Upper lobe of right lung (tissue), 1 donor: ENCODE results near the gene KCNT1. TPM values are rescaled to one million over a fixed set of nuclear protein-coding genes. Genes with fewer than 3 reads are reported as not detected.

Experiments
- ATAC-seq: fragments of 200-7000 bp; cut with Tn5 transposase; one replicate; pipeline ENCODE4 v1.9.1; 2020; ENCODE audit warnings: mild to moderate bottlenecking, moderate library complexity
- DNase-seq: peaks from one replicate; pipeline ENCODE4 v3.0.0-alpha.2; 2020
- H3K27ac ChIP-seq: fragments of 200-600 bp; one replicate; pipeline ENCODE4 v1.8.0; 2022
- H3K27me3 ChIP-seq: fragments of 200-600 bp; one replicate; pipeline ENCODE4 v1.8.0; 2022; ENCODE audit warnings: mild to moderate bottlenecking
- H3K36me3 ChIP-seq: fragments of 200-600 bp; one replicate; pipeline ENCODE4 v1.8.0; 2022
- H3K4me1 ChIP-seq: fragments of 200-600 bp; one replicate; pipeline ENCODE4 v1.8.0; 2022
- H3K4me3 ChIP-seq: fragments of 200-600 bp; one replicate; pipeline ENCODE4 v1.8.0; 2022; ENCODE audit warnings: mild to moderate bottlenecking
- H3K9me3 ChIP-seq: fragments of 200-600 bp; one replicate; pipeline ENCODE4 v1.8.0; 2022
- CTCF ChIP-seq: fragments of 200-600 bp; IDR thresholded peaks from one replicate; pipeline ENCODE4 v1.8.0; 2022; ENCODE audit warnings: antibody characterized with exemption
- intact Hi-C: fragments of 100-400 bp; cut with DNase I; formaldehyde crosslinking; loops from one replicate; pipeline ENCODE4 v1.11.0; 2022
- total RNA-seq: library from RNA; stranded (reverse); fragmentation: NEBNext Ultra II Directional; extraction: Animal tissue kit (Norgen Biotek cat#: 25700); gene quantifications from one replicate; pipeline ENCODE4 v1.2.1, GENCODE V29; 2021
- donor health status: DM: no; HTN: yes; CAD: no; lungs with severe emphysema.

The KCNT1 gene
- total RNA-seq, 1 donor from 2014 or later = 0.29 TPM

- Histone ChIP-seq H3K36me3 (peaks cover 4% of the 10 kb centered on the region), H3K27me3 (no peaks in the 10 kb centered on the region), H3K27ac (no peak overlapping the region), H3K9me3 (no peaks in the 10 kb centered on the region), H3K4me3 (no peak overlapping the region), H3K4me1 (no peaks in the 10 kb centered on the region)
- intact Hi-C loops = no loop called here
- DNase-seq = no peak
- no peak for TF ChIP-seq CTCF
- peak; percentile 30 for ATAC-seq
These were observed 102.8 kb downstream of the KCNT1 start for GRCh38 chr9:135804581-135805421.

GRCh38 chr9:135805422-135806022 lies 103.5 kb downstream of the KCNT1 start:
- ATAC-seq (no peak), DNase-seq (no peak)
- H3K27ac ChIP-seq = no peak overlapping the region
- no peak for TF ChIP-seq CTCF
- intact Hi-C loops = no loop called here
- no peaks in the 10 kb centered on the region for H3K27me3 ChIP-seq
- no peaks in the 10 kb centered on the region for H3K9me3 ChIP-seq
- no peak overlapping the region for H3K4me3 ChIP-seq
- no peaks in the 10 kb centered on the region for H3K4me1 ChIP-seq
- peaks cover 11% of the 10 kb centered on the region for H3K36me3 ChIP-seq

- Histone ChIP-seq H3K36me3 (peaks cover 42% of the 10 kb centered on the region), H3K4me1 (no peaks in the 10 kb centered on the region), H3K27me3 (no peaks in the 10 kb centered on the region), H3K27ac (no peak overlapping the region), H3K9me3 (no peaks in the 10 kb centered on the region), H3K4me3 (no peak overlapping the region)
- intact Hi-C loops = no loop called here
- DNase-seq (no peak), ATAC-seq (no peak)
- TF ChIP-seq CTCF = no peak
These were observed 107.2 kb downstream of the KCNT1 start for GRCh38 chr9:135809166-135809565.

- ATAC-seq = no peak
These were observed 109.0 kb downstream of the KCNT1 start for GRCh38 chr9:135810806-135811575.

GRCh38 chr9:135811801-135812200 lies 109.8 kb downstream of the KCNT1 start:
- intact Hi-C loops = no loop called here
- DNase-seq (peak; percentile 30), ATAC-seq (no peak)
- TF ChIP-seq CTCF = no peak
- Histone ChIP-seq H3K36me3 (peaks cover 69% of the 10 kb centered on the region), H3K9me3 (no peaks in the 10 kb centered on the region), H3K27ac (no peak overlapping the region), H3K27me3 (no peaks in the 10 kb centered on the region), H3K4me3 (no peak overlapping the region), H3K4me1 (no peaks in the 10 kb centered on the region)

More at GRCh38 chr9:135810806-135811575, 109.0 kb downstream of the KCNT1 start:
- peak; percentile 46 for DNase-seq
- H3K4me3 ChIP-seq = no peak overlapping the region
- TF ChIP-seq CTCF = no peak
- no peaks in the 10 kb centered on the region for H3K9me3 ChIP-seq
- H3K4me1 ChIP-seq = no peaks in the 10 kb centered on the region
- no peak overlapping the region for H3K27ac ChIP-seq
- intact Hi-C loops = no loop called here
- peaks cover 60% of the 10 kb centered on the region for H3K36me3 ChIP-seq
- H3K27me3 ChIP-seq = no peaks in the 10 kb centered on the region
